GM13977 (cell line): Measurements from ENCODE around the gene POLR2C.

Source experiments
- DNase-seq: peaks from one replicate; pipeline ENCODE4 v3.0.0; 2012; ENCODE audit warnings: low spot score
- CTCF ChIP-seq: IDR thresholded peaks from 2 replicates; pipeline ENCODE4 v1.5.1; 2012; ENCODE audit warnings: mild to moderate bottlenecking, control low read depth; ENCODE audit not compliant: insufficient read depth; ENCODE audit errors: extremely low read depth, missing control alignments
- in situ Hi-C: fragments of 300-500 bp; cut with MboI; formaldehyde crosslinking; loops from one replicate; pipeline ENCODE4 v1.12.0; 2022; ENCODE audit warnings: low sequenced_read_pairs, low pct_unique_long_range_greater_than_20kb, mixed read lengths, inconsistent platforms; ENCODE audit not compliant: unreplicated experiment

POLR2C gene

DNA sequence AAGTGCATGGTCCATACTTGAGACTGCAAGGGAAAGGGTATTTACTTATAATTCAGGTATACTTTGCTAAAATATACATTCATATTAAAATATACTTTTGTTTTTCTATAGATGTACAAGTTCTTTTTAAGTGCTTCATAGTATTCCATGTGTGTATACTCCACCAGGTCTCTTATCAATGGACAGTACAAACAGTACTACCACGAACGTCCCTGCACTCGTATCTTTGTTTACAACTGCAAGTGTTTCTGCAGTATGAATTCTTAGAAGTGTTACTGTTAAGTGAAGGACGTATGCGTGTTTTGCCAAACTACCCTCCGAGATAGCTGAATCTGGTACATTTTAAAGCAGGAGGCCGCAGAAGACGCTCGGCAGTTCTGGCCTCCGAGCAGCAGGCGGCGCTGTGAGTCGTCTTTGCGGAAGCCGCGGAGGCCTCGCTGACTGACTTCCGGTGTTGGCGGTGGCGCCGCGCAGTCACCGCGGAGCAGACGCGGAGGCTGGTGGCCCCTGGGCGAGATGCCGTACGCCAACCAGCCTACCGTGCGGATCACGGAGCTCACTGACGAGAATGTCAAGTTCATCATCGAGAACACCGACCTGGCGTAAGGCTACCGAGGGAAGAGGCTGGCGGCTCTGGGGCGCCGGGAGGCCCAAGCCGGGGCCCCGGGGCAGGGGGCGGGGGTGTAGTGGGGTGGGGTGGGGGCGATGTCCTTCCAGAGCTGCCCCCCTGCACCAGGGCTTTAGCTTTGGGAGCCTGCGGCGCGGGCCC lies at the start of gene POLR2C:
Gene POLR2C, plus strand, starts transcription at position 471 of the 769 bp plus-strand sequence. Its CDS starts 46 bp downstream, at position 517.
- TF ChIP-seq CTCF: peak; percentile 99
- in situ Hi-C loops: no loop called here
- peak; percentile 92 for DNase-seq

- peak; percentile 80 for DNase-seq
- in situ Hi-C loops: loop anchor here (25.0 kb wide), 1 partner anchor 326 kb away; the partner anchor contains the start of gene CPNE2
- no peak for TF ChIP-seq CTCF
Observed at GRCh38 chr16:57413301-57413730, 49.2 kb upstream of the POLR2C start.

DNA sequence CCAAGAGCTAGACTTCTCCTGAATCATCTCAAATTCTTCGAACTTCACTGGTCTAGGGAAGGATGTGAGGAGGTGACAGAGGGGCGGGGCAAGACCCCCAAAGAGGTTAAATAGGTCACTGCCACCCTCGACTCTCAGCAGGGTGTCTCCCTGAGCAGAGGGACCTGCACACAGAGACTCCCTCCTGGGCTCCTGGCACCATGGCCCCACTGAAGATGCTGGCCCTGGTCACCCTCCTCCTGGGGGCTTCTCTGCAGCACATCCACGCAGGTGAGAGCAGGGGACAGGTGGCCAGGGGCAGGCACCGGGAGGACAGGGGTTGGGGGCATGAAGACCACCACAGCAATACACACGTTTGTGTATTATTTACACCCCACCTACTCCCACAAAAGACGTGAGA lies 48.7 kb upstream of the POLR2C start:
- no peak for DNase-seq
- no peak for TF ChIP-seq CTCF
- in situ Hi-C loops: loop anchor here (25.0 kb wide), 1 partner anchor 326 kb away; the partner anchor contains the start of gene CPNE2

- TF ChIP-seq CTCF: no peak
- in situ Hi-C loops: loop anchor here (5.0 to 25.0 kb wide), 2 partner anchors 114 to 329 kb away; partner anchors contain the start of gene CPNE2
- DNase-seq: no peak
Observed at GRCh38 chr16:57416084-57416483, 46.4 kb upstream of the POLR2C start.

GRCh38 chr16:57419506-57419905 lies 43.0 kb upstream of the POLR2C start:
- TF ChIP-seq CTCF: no peak
- in situ Hi-C loops: loop anchor here (5.0 to 25.0 kb wide), 2 partner anchors 117 to 332 kb away; partner anchors contain the start of gene CPNE2
- DNase-seq: no peak

DNA sequence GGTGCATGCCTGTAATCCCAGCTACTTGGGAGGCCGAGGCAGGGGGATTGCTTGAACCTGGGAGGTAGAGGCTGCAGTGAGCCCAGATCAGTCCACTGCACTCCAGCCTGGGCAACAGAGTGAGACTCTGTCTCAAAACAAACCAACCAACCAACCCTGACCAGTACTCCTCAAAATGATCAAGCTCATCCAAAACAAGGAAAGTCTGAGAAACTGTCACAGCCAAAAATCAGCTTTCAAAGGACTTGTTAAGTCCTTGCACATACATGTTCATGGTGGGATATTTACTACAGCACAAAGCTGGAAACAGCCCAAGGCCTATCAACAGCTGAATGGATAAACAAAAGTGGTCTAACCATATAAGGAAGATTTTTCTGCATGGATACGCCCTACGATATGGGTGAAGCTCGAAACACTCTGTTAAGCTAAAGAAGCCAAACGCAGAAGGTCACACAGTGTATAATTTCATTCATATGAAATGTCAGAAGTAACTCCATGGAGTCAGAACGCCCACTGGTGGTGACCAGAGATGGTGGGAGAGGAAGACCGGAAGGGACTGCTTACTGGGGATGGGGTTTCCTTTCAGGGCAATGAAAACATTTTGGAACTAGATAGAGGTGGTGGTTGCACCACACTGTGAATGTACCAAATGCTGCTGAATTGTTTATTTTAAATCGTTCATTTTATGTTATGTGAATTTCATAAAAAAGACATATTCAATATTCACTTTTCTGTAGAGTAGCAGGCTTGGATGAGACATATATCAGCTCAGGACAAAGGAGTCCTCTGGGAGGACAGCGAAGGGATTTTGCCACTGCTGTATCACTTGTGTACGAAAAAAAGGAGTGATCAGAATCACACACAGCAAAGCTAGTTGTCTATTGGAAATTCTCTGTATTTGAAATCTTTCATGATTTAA lies 40.2 kb upstream of the POLR2C start:
- DNase-seq: no peak
- in situ Hi-C loops: loop anchor here (25.0 kb wide), 1 partner anchor 335 kb away; the partner anchor contains the start of gene CPNE2
- peak; percentile 37 for TF ChIP-seq CTCF
